ENCODE measurements around the gene GNB5.

DNA sequence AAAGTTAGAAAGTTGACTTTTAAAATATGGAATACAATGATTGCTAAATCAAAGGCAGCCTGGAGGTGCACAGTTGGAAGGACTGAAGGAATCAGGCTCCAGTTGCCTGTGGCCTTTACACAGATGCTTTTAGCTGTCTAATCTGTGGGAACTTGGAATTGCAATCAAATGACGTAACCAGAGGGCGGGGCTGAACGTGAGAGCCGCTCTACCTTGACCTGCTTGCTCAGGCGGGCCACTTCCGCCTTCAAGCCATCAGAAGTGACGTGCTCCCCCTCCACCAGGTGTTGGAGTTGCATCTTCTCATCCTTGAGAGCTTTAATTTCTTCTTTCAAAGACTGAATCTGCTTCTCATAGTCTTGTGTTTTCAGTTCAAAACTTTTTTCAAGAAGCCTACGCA is 37.7 kb upstream of the GNB5 start:
- no peak for TF ChIP-seq POLR2A (IDR thresholded peaks at IDR 0.05)
- TF ChIP-seq, protein P1, sequence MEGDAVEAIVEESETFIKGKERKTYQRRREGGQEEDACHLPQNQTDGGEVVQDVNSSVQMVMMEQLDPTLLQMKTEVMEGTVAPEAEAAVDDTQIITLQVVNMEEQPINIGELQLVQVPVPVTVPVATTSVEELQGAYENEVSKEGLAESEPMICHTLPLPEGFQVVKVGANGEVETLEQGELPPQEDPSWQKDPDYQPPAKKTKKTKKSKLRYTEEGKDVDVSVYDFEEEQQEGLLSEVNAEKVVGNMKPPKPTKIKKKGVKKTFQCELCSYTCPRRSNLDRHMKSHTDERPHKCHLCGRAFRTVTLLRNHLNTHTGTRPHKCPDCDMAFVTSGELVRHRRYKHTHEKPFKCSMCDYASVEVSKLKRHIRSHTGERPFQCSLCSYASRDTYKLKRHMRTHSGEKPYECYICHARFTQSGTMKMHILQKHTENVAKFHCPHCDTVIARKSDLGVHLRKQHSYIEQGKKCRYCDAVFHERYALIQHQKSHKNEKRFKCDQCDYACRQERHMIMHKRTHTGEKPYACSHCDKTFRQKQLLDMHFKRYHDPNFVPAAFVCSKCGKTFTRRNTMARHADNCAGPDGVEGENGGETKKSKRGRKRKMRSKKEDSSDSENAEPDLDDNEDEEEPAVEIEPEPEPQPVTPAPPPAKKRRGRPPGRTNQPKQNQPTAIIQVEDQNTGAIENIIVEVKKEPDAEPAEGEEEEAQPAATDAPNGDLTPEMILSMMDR (IDR thresholded peaks at IDR 0.05 in 8 of 11, conservative IDR thresholded peaks at IDR 0.05 in 3 of 11): no peak
